Vagina (tissue), 2 donors: ENCODE measurements around the gene CAPS2.

ENCODE experiments used
- POLR2A ChIP-seq, 2 donors: fragments of 450-650 bp; IDR thresholded peaks; one replicate each; pipeline ENCODE4 v1.6.1; 2017; ENCODE audit warnings: antibody characterized with exemption in 2 of 2, mild to moderate bottlenecking in 2 of 2, moderate library complexity in 2 of 2
- POLR2AphosphoS5 ChIP-seq, 2 donors: sonication (generic); formaldehyde crosslinking; IDR thresholded peaks; one replicate each; pipeline ENCODE4 v1.9.0; 2017; ENCODE audit warnings: antibody characterized with exemption in 2 of 2, mild to moderate bottlenecking in 2 of 2, low read depth in 1 of 2; ENCODE audit not compliant: insufficient read depth in 1 of 2
- TF ChIP-seq, protein P1 (sequence below), 3 experiments: fragments of 450-650 bp in 2 of 3; fragments of 200-600 bp in 1 of 3; sonication (generic) in 1 of 3; IDR thresholded peaks; one replicate each; pipeline ENCODE4 v1.5.1; 2017 to 2019; ENCODE audit warnings: antibody characterized with exemption in 3 of 3, mild to moderate bottlenecking in 2 of 3, moderate library complexity in 2 of 3

- TF ChIP-seq, protein P1, sequence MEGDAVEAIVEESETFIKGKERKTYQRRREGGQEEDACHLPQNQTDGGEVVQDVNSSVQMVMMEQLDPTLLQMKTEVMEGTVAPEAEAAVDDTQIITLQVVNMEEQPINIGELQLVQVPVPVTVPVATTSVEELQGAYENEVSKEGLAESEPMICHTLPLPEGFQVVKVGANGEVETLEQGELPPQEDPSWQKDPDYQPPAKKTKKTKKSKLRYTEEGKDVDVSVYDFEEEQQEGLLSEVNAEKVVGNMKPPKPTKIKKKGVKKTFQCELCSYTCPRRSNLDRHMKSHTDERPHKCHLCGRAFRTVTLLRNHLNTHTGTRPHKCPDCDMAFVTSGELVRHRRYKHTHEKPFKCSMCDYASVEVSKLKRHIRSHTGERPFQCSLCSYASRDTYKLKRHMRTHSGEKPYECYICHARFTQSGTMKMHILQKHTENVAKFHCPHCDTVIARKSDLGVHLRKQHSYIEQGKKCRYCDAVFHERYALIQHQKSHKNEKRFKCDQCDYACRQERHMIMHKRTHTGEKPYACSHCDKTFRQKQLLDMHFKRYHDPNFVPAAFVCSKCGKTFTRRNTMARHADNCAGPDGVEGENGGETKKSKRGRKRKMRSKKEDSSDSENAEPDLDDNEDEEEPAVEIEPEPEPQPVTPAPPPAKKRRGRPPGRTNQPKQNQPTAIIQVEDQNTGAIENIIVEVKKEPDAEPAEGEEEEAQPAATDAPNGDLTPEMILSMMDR (IDR thresholded peaks at IDR 0.05), result no peak
- TF ChIP-seq POLR2A (IDR thresholded peaks at IDR 0.05), result no peak
- TF ChIP-seq POLR2AphosphoS5 (IDR thresholded peaks at IDR 0.05; ENCODE audit: insufficient read depth in 1 of 2, low read depth in 1 of 2), result no peak
Observed at GRCh38 chr12:75288860-75289259, 41.3 kb downstream of the CAPS2 start.
